BE2C (cell line): Measurements from ENCODE around the gene GTPBP6.

ENCODE experiments used
- DNase-seq: peaks from one replicate; pipeline ENCODE4 v3.0.0-alpha.2; 2020
- H3K27me3 ChIP-seq: fragments of 250-450 bp; sonication (Bioruptor Pico); 2 replicates; pipeline ENCODE4 v1.5.1; 2020; ENCODE audit warnings: mild to moderate bottlenecking
- H3K36me3 ChIP-seq: fragments of 250-450 bp; sonication (Bioruptor Pico); 2 replicates; pipeline ENCODE4 v1.5.1; 2020; ENCODE audit warnings: mild to moderate bottlenecking
- H3K4me1 ChIP-seq: fragments of 250-450 bp; sonication (Bioruptor Pico); 2 replicates; pipeline ENCODE4 v1.5.1; 2020
- H3K4me3 ChIP-seq: 2 replicates; pipeline ENCODE4 v1.5.1; 2011; ENCODE audit warnings: low read depth, low read length
- H3K9me3 ChIP-seq: fragments of 250-450 bp; sonication (Bioruptor Pico); 2 replicates; pipeline ENCODE4 v1.5.1; 2020
- CTCF ChIP-seq: IDR thresholded peaks from 2 replicates; pipeline ENCODE4 v1.5.1; 2012; ENCODE audit warnings: mild to moderate bottlenecking, low read depth, low read length

Gene GTPBP6

GRCh38 chrX:314781-315595 lies 3.6 kb downstream of the GTPBP6 start:
- no peaks in the 10 kb centered on the region for H3K4me1 ChIP-seq
- no peak for TF ChIP-seq CTCF
- H3K36me3 ChIP-seq, result peaks cover 16% of the 10 kb centered on the region
- DNase-seq, result no peak
- no peaks in the 10 kb centered on the region for H3K9me3 ChIP-seq
- H3K27me3 ChIP-seq, result no peaks in the 10 kb centered on the region
- no peak overlapping the region for H3K4me3 ChIP-seq

GRCh38 chrX:314049-314448 lies 4.5 kb downstream of the GTPBP6 start:
- Histone ChIP-seq H3K27me3 (no peaks in the 10 kb centered on the region), H3K4me3 (no peak overlapping the region), H3K36me3 (peaks cover 16% of the 10 kb centered on the region), H3K4me1 (no peaks in the 10 kb centered on the region), H3K9me3 (no peaks in the 10 kb centered on the region)
- TF ChIP-seq CTCF, result no peak
- no peak for DNase-seq

GRCh38 chrX:313546-313945 lies 5.0 kb downstream of the GTPBP6 start:
- DNase-seq, result no peak
- Histone ChIP-seq H3K9me3 (no peaks in the 10 kb centered on the region), H3K27me3 (no peaks in the 10 kb centered on the region), H3K4me3 (no peak overlapping the region), H3K4me1 (no peaks in the 10 kb centered on the region), H3K36me3 (peaks cover 16% of the 10 kb centered on the region)
- TF ChIP-seq CTCF, result no peak

GRCh38 chrX:312621-313331 lies 5.8 kb downstream of the GTPBP6 start:
- Histone ChIP-seq H3K27me3 (no peaks in the 10 kb centered on the region), H3K9me3 (no peaks in the 10 kb centered on the region), H3K4me1 (no peaks in the 10 kb centered on the region), H3K4me3 (no peak overlapping the region), H3K36me3 (peaks cover 16% of the 10 kb centered on the region)
- no peak for TF ChIP-seq CTCF
- no peak for DNase-seq

GRCh38 chrX:311156-312129 lies 7.2 kb downstream of the GTPBP6 start:
- no peak overlapping the region for H3K4me3 ChIP-seq
- no peak for TF ChIP-seq CTCF

More at GRCh38 chrX:311156-312129, 7.2 kb downstream of the GTPBP6 start:
- no peaks in the 10 kb centered on the region for H3K4me1 ChIP-seq
- no peak for DNase-seq
- no peaks in the 10 kb centered on the region for H3K9me3 ChIP-seq
- peaks cover 19% of the 10 kb centered on the region for H3K36me3 ChIP-seq
- H3K27me3 ChIP-seq, result no peaks in the 10 kb centered on the region
